H1 (cell line): ENCODE data around the gene ATP6V1F.

Source experiments
- ATF2 ChIP-seq: IDR thresholded peaks from 2 replicates; pipeline ENCODE4 v1.6.1; 2012; ENCODE audit warnings: low read length, inconsistent platforms
- BRCA1 ChIP-seq: IDR thresholded peaks from 2 replicates; pipeline ENCODE4 v1.6.1; 2012; ENCODE audit warnings: low read depth, low read length, improper control_type of control experiment
- CHD2 ChIP-seq: IDR thresholded peaks from 2 replicates; pipeline ENCODE4 v1.6.1; 2012; ENCODE audit warnings: low read length, improper control_type of control experiment
- CTCF ChIP-seq, 3 experiments: IDR thresholded peaks; 1 replicate in 2 of 3; 2 replicates in 1 of 3; pipeline versions ENCODE4 v1.5.1 to v1.6.1; 2011; ENCODE audit warnings: low read length in 3 of 3, mild to moderate bottlenecking in 3 of 3, inconsistent platforms in 2 of 3, low read depth in 1 of 3, moderate library complexity in 1 of 3; ENCODE audit not compliant: insufficient read depth in 1 of 3; ENCODE audit errors: control extremely low read depth in 1 of 3
- FOSL1 ChIP-seq: IDR thresholded peaks from 2 replicates; pipeline ENCODE4 v1.6.1; 2011; ENCODE audit warnings: mild to moderate bottlenecking, low read depth, low read length, moderate library complexity; ENCODE audit not compliant: insufficient read depth
- GTF2F1 ChIP-seq: IDR thresholded peaks from 2 replicates; pipeline ENCODE4 v1.6.1; 2012; ENCODE audit warnings: low read depth, low read length, improper control_type of control experiment, borderline replicate concordance
- KDM1A ChIP-seq: fragments of 200-600, 300-600 bp; sonication (generic); IDR thresholded peaks from 2 replicates; pipeline ENCODE4 v1.7.1; 2016; ENCODE audit warnings: mild to moderate bottlenecking, low read length, borderline replicate concordance
- MAX ChIP-seq: IDR thresholded peaks from 2 replicates; pipeline ENCODE4 v1.6.1; 2012; ENCODE audit warnings: inconsistent platforms
- POLR2A ChIP-seq, 2 experiments: IDR thresholded peaks; 1 replicate in 1 of 2; 2 replicates in 1 of 2; pipeline ENCODE4 v1.6.1; 2011; ENCODE audit warnings: low read depth in 2 of 2, low read length in 2 of 2, mild to moderate bottlenecking in 2 of 2; ENCODE audit errors: control extremely low read depth in 1 of 2
- RNF2 ChIP-seq: fragments of 200-900, 300-1000 bp; sonication (generic); IDR thresholded peaks from 2 replicates; pipeline ENCODE4 v1.7.1; 2016; ENCODE audit warnings: borderline replicate concordance, low read depth, mild to moderate bottlenecking, antibody characterized with exemption, low read length; ENCODE audit not compliant: poor library complexity, severe bottlenecking; ENCODE audit errors: missing control alignments
- SAP30 ChIP-seq: fragments of 300-600 bp; sonication (generic); IDR thresholded peaks from 2 replicates; pipeline ENCODE4 v1.7.1; 2012; ENCODE audit warnings: low read length, moderate library complexity, mild to moderate bottlenecking, inconsistent platforms; ENCODE audit not compliant: insufficient read depth, insufficient replicate concordance
- TAF1 ChIP-seq: IDR thresholded peaks from 2 replicates; pipeline ENCODE4 v1.6.1; 2011; ENCODE audit warnings: mild to moderate bottlenecking, low read depth, low read length

- TF ChIP-seq FOSL1 (no peak), POLR2A (IDR thresholded peaks at IDR 0.05; ENCODE audit: control extremely low read depth in 1 of 2, low read depth in 2 of 2, low read length in 2 of 2) (no peak), CTCF (IDR thresholded peaks at IDR 0.05; ENCODE audit: control extremely low read depth in 1 of 3, insufficient read depth in 1 of 3, low read depth in 1 of 3, low read length in 3 of 3) (no peak), ATF2 (no peak), MAX (no peak), TAF1 (no peak), KDM1A (no peak), GTF2F1 (no peak), BRCA1 (no peak), SAP30 (no peak), CHD2 (no peak), RNF2 (no peak)
These were observed 37.6 kb downstream of the ATP6V1F start for GRCh38 chr7:128900237-128900636.
